Dermis blood vessel endothelial cell (primary cell): ENCODE data around the gene TRERF1. TPM values are rescaled to one million over a fixed set of nuclear protein-coding genes. Genes with fewer than 3 reads are reported as not detected.
"Not testable (repeated sequence)": the region's sequence is repeated elsewhere in the genome, so short reads cannot be mapped to it uniquely, and the experiment has no call there.

ENCODE experiments used
- DNase-seq: peaks from one replicate; pipeline ENCODE4 v3.0.0; 2010
- total RNA-seq: library from RNA; depleted of rRNA; stranded (reverse); fragments of >200 nt; gene quantifications from 2 replicates; pipeline ENCODE4 v1.2.3, GENCODE V29; 2014

Gene TRERF1
- total RNA-seq, 1 donor from 2014 or later, result 0.17 TPM

DNA sequence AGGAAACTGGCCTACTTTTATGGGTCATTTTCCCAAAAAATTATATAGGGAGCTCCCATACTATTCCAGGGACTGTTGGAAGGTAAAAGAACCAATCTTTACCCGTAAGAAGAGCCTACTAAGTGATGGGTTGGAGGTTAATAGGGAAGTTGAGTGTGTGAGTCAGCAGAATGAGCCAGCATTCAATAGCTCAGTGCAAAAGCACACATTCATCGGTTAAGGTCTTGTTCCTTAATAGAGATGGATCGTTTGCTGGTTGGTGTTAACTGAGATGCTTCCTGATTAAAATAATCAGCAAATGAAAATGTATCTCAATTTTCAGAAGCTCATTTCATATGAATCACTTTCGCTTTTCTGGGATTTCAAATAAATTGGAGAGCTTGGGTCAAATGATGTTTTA lies 118.8 kb downstream of the TRERF1 start:
- no peak for DNase-seq

DNA sequence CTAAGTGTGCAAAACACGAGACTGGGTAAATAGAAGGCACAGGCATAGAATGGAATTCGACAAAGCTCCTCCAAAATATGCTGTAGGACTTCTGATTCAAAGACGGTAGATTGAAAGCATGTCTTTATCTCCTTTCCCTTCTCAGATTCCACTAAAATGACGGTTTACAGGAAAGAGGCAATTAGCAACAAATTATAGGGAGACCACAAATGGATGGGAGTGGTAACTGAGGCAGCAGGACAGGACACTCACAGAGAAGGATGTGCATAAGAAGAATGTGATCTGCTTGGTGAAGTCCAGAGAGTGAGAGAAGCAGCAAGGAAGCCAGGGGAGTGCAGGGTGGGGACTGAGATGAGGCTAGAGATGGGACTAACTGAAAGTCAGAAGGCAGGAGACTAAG lies 120.7 kb downstream of the TRERF1 start:
- DNase-seq, result no peak

DNA sequence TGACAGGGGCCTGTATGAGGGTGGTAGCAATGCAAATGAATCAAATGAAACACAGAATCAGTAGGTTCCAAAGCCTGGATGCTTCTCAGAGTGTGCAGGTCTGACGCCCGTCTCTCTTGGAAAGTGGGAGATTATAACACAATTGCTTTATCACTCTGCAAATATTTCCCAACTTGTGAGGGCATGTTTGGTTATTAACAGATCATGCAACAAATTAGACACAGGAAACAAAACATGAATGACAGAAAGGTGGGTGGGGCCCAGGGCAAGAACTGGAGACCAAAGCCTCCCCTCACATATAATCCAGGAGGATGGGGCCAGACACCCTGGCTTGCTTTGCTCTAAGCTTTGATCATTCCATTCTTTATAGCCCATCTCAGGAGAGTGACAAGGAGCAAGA lies 125.5 kb downstream of the TRERF1 start:
- DNase-seq, result no peak

DNA sequence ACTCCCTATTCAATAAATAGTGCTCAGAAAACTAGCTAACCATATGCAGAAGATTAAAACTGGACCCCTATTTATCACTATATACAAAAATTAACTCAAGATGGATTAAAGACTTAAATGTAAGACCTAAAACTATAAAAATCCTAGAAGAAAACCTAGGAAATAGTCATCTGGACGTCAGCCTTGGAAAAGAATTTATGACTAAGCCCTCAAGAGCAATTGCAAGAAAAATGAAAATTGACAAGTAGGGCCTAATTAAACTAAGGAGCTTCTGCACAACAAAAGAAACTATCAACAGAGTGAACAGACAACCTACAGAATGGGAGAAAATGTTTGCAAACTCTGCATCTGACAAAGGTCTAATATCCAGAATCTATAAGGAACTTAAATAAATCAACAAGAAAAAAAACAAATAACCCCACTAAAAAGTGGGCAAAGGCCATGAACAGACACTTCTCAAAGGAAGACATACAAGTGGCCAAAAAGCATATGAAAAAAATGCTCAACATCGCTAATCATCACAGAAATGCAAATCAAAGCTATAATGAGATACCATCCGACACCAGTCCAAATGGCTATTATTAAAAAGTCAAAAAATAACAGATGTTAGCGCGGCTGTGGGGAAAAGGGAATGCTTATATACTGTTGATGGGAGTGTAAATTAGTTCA lies 126.9 kb downstream of the TRERF1 start:
- DNase-seq, result not testable (repeated sequence)

DNA sequence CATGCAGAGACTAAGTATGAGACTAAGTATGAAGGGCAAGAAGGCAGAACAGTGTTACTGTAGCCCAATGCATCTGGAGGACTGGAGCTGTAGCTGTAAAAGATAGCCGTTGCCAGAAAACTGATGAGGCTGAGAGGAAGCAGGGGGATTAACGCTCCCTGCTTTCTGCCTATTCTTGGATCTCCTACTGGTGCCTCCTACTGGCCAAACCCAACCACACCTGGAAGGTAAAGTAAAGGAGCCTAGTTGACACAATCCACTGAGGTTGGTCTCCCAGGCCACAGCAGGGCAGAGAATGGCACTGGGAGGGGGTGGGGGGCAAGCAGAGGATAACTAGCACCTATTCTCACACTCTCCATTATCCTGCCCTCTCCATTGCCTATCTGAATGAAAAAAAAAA lies 129.1 kb downstream of the TRERF1 start:
- DNase-seq, result no peak

DNA sequence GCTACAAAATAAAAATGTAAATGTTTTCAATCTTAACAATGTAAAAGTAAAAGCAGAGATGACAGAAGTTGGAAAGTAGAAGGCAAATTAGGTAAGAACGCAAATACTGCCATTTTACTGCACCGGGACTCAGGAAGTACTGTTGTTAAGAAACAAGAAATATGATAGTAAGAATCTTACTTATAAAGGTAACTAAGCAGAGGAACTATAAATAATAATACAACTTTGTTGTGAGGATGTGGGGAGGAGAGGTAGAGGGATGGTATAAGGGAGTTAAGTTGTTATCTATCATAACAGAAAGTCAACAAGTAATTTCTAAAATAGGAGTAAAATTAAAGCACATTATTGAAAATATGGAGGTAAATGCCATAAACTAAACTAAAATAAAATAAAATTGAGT lies 129.8 kb downstream of the TRERF1 start:
- DNase-seq, result no peak

DNA sequence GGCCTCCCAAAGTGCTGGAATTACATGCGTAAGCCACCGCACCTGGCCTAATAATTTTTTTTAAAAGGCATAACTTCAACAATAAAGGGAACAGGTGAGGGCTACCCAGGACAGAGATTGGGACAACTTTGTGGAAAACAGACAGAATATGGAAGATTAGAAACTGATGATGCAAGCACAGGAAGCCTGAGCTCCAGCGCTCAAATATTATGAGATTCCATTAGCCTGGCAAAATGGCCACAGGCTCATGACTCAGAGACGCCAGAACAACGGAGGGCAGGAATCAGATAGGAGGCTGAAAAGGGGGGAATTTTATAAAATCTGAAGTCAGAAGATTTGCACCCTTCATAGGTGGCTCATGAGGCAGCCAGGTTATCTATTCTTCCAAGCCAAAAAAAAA lies 131.0 kb downstream of the TRERF1 start:
- DNase-seq, result no peak

DNA sequence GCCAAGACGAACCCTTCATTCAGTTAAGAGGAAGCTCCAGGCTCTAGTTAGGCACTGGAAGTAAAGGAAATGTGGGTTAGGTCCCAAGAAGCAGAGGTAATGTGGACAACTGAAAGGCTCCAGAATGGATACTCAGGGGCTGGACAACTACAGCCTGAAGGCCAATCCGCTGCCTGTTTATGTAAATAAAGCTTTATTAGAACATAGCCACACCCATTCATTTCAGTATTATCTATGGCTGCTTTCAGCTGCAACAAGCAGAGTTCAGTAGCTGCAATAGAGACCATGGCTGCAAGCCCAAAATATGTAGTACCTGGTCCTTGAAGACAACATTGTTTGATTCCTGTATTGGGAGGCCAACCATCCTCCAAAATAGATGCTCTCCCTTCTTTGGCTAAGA lies 133.2 kb downstream of the TRERF1 start:
- DNase-seq, result no peak

DNA sequence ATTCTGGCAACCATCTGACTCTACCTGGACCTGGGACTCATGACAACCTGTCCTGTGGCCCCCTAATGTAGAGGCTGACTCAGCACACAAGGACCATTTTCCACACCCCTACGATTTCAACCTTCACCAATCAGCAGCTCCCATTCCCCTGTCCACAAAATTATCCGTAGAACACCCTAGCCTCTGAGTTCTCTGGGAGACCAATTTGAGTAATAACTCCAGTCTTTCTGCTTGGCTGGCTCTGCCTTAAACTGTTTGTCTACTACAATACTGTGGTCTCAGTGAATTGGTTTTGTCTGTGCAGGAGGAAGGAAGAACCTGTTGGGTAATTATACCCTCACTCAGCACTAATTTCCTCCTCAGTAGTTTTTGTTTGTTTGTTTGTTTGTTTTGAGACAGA lies 134.7 kb downstream of the TRERF1 start:
- no peak for DNase-seq

DNA sequence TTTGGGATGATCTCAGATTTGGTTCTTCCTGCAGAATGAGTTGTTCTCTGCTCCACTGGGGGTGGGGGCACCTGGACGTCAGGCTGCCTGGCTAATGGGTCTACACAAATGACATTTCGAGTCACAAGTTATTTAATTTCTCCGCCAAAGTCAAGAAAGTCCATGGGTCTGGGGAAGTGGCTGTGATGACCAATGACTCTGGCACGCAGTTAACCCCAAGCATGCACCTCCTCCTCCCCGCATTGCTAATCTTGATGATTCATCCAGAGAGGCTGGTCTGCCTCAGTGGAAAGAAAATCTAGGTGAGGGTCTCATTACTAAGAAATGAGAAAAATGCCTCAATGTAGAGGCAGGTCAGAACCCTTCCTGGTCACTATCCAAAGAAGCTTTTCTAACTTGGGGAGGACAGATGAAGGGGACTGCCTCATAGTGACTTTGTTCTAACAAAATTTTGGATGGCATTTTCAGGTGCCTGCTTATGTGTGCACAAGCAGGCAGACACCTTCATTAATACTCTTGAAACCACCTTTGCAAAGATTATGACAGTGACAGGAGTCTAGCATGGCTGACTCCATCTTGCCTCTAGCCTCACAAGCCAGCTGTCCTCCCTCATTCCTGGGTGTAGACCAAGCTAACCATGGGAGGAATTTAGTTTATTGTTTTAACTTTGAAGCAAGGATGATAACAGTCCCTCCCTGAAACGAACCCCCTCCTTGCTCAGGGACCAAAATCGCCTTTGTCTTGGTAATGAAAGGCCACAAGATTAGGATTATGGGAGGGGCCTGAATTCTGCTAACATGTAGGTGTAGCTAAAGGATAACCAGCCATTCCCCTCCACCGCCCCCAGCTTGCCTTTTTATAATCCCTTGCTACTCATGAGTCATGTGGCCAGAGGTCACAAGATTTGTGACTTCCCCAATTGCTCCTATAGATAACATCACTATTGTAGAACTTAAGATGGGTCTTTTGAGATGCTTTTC lies 135.4 kb downstream of the TRERF1 start:
- DNase-seq, result peak; percentile 83

DNA sequence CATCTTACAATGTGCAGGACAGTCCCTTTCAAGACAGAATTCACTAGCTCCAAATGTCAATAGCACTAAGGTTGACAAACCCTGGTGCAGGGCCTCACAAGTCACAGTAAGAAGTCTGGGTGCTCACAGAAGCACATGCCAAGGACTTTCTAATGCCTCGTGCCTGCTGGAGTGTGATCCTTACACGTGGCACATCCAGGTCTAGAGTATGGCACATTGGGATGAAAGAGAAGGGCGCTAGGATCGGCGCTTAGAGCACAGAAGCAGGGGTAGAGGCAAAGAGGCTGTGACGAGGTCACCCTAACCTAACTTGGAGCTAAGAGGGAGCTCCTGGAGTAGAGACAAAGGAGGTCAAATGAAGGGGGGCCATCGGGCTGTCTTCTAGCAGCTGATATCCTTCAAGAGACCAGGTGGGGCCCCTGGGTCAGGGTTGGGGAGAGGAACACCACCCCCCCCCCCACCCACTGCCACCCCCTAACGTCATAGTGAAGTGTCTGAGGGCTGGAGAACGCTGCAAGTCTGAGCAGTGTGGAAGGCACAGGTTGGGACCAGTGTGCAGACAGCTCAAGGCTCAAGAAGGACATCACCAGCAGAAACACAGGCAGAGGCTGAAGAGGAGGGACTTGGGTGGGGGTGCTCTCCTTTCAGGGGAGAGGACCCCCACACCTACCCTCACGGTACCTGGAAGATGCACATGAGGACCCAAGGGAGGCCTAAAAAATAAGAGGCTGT lies 136.3 kb downstream of the TRERF1 start:
- no peak for DNase-seq

DNA sequence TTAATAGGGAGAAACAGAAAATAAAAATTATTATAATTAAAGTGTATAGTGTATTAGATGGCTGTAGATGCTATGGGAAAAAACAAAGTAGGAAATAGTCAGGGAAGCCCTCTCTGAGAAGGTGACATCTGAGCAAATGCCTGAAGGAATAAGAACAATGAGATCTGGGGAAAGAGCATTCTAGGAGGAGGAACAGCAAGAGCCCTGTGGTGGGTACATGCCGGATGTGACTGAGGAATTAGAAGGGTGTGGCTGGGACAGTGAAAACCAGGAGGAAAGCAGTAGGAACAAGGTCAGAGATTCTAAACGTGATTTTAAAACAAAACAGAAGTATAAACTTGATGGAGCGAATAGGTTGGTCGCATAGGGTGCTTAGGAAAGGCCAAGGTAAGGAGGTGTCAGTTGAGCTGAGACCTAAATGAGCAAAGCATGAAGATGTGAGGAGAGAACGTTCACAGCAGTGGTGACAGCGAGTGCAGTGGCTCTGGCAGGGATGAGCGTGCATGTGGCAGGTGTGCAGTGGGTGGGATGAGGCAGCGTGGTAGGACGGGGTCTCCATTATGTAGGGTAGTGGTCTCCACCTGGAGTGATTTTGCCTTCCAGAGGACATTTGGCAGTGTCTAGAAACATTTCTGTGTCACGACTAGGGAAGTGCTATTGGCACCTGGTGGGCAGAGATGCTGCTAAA lies 137.0 kb downstream of the TRERF1 start:
- DNase-seq, result no peak

DNA sequence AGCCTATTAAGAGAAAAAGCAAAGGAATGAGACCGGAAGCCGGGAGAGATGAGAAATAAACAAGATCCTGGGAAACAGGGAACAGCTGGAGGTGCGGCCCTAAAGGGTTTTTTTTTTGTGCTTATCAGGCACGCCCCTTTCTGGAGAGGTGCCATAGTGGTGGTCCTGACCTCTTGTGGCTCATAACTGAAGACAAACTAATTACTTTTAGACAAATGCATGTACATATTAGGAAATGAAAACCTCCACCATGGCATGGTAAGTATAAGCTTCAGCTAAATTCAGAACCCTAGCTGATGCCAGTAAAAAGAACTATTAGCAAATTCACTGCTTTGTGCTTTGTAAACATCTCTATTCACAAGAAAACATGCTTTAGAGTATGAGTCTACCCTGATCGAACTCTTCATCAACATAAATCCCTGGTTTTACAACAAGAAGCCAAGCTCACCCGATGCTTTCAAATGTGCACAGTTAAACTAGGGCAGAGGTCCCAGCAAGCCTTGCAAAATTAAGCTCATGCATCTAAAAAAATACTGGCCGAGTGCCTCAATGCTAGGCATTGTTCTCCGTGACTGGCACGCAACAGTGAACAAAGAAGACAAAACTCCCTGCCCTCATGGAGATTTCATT lies 137.7 kb downstream of the TRERF1 start:
- DNase-seq, result no peak

DNA sequence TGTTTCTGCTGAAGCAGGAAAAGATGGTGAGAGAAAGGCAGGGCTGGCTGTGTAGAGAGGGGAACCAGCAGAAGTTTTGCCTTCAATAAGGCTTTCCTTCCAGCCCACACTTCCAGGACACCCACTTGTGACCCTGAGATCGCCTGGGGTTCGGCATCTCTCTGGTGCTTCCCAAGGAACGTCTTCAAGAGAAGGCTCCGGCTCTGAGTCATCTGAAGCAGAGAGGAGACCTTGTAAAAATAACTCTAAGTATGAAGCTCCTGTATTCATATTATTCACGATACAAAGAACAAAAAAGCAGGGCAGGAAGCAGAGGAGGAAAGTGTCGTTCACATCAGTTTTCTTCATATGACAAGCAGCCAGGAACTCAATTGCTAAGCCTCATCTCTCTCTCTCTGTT lies 138.7 kb downstream of the TRERF1 start:
- no peak for DNase-seq

DNA sequence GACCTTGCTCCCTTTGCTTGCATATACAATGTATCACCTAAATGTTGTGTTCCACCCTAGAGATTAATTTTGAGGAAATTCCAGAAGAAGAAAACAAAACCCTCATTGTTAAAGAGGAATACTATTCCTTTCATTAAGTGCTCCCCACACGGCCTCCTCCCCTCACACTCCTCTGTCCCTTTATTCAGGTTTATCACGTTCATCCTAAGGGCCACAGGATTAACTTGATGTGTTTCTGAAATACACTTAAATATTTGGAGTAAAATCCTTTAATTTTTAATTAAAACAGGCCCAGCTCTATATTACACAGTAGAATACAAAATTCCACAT lies 144.6 kb downstream of the TRERF1 start:
- DNase-seq, result no peak

DNA sequence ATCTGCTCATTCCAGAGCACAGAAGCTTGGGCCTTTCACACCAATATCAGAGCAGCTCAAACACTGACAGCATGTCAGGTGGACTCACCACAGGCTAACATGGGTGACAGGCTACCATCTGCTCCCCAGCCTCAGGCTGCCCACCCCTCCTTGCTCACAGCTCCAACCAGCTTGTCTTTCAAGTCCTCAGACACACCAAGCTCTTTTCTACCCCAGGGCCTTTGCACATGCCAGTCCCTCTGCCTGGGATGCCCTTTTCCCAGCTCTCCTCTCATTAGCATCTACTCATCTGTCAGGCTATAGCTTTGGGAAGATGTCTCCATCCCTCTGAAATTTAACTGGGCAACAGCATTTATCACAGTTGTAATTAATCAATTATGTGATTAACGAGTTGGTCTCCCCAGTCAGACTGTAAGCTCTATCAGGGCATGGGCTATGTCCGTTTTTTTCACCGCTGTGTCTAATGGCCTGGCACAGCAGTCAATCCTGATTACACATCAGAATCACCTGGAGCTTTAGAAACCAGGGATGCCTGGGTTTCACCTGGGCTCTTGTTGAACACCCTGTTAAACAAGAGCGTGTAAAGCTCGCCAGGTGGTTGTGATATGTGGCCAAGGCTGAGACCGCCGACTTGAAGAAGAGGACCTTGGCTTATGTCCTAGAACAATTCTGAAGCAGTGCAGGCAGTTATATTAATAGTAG lies 145.1 kb downstream of the TRERF1 start:
- no peak for DNase-seq

DNA sequence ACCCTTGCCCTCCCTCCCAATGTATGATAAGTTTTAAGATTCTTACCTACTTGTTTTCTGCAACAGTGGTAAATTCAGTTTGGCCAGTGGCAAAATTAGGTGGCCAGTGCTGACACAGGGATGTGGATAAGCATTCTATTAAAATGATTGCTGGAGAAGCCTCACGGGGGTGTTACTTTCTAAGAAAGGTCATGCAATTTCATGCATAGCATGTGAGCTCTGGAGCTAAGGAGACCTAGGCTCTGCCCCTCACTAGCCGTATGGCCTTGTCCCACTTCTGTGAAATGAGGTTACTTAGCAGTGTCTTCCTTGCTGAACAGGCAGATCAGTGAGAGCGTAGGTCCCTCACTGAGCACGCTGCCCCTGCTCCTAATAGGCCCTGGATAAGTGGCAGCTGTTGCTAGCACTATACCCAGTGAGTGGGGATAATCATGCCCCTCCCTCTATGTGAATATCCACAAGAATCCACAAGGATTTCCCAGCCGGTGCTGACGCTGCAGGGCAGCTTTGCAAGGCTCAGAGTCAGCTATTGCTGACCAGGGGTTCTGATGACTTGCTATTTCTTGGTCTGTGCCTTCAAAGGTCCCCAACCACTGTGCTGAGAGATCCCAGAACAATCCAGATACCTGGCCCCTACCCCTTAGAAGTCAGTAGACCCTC lies 147.5 kb downstream of the TRERF1 start:
- no peak for DNase-seq

DNA sequence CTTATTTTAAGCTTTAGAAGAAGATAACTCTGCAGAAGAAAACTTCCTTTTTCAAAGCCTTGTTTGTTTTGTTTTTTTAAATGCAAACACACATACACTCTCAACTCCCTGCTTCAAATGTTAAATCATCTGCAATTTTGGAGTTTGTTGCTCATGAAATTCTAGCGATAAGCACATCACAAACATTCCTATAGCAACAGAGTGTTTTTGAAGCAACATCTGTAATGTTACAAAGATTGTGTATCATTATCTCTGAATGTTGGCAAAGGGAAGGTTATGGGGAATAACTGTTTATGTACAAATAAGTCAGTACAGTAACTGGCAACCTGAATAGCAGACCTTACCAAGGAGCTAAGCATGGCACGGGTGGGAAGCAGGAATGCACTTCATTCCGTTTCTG lies 149.3 kb downstream of the TRERF1 start:
- no peak for DNase-seq

DNA sequence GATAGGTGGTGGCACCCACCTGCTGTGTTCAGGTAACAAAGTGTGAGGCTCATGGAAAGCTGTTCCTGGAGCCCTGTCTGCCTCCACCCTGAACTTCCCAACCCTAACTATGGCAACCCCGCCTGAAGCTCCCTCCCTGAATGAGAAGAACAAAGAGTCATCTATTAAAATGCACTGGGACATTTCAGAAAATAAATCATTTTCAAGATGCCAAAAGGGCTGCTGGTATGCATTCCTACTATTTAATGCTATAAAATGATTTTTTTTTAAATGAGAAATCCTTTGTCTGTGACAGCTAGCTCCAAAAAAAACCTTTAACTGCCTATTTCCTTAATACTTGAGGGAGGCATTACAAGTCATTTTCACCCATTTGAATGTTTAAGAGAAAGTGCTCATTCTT lies 149.7 kb downstream of the TRERF1 start:
- no peak for DNase-seq

DNA sequence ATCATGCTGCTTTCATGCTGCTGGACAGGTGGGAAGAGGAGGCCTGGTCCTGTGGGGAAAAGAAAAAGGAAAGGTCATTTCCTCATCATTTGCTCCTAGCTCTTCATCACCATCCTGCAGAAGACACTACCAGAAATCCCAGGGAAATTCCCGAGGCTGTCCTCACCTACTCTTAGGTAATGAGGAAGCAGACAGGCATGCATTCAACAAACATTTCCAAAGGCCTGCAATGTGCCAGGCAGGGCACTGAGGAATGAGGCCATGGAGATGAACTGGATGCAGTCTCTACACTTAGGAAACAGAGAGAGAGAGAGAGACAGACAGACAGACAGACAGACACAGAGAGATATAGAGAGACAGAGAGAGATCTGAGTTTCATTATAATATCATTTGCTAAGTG lies 151.0 kb downstream of the TRERF1 start:
- no peak for DNase-seq

DNA sequence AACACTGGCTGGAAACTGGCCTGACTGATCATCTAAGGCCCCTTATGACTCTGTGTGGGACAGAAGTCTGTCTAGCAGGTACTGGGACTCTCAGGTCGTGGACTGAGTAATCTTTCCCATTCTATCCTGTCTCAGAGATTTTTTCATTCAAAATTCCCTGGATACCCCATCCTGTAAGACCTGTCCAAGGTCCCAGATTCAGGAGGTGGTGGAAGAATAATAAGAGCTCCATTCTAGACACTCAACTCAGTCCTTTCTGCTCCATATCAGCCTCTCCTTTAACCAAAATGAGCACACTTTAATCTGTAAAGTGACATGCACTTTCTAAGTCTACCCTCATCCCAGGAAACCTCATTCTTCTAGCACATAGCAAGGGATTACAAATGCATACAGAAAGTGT lies 151.5 kb downstream of the TRERF1 start:
- DNase-seq, result no peak
